ENCODE data around the gene CXCL12. TPM values are rescaled to one million over a fixed set of nuclear protein-coding genes. Genes with fewer than 3 reads are reported as not detected.

The CXCL12 gene
- total RNA-seq, 4 donors from 2014 or later, result 6.8 to 28.4 (median 13.7) TPM

- Histone ChIP-seq H3K9me3 (no peaks in the 10 kb centered on the region), H3K4me3 (no peak overlapping the region), H3K27me3 (peaks cover 0 to 48% (median 0%) of the 10 kb centered on the region in 4 donors), H3K36me3 (no peaks in the 10 kb centered on the region), H3K4me1 (no peaks in the 10 kb centered on the region), H3K27ac (no peak overlapping the region)
- DNase-seq, result no peak
- no peak for TF ChIP-seq POLR2A (IDR thresholded peaks at IDR 0.05)
- no peak for TF ChIP-seq CTCF (IDR thresholded peaks at IDR 0.05)
- intact Hi-C loops (cut with DNase I), result no loop called here
- 75 to 88% methylated on average over 4 to 5 of the region's 5 CpGs for WGBS, 2 donors
Measured at GRCh38 chr10:44393834-44394547, 9.1 kb upstream of the CXCL12 start.

DNA sequence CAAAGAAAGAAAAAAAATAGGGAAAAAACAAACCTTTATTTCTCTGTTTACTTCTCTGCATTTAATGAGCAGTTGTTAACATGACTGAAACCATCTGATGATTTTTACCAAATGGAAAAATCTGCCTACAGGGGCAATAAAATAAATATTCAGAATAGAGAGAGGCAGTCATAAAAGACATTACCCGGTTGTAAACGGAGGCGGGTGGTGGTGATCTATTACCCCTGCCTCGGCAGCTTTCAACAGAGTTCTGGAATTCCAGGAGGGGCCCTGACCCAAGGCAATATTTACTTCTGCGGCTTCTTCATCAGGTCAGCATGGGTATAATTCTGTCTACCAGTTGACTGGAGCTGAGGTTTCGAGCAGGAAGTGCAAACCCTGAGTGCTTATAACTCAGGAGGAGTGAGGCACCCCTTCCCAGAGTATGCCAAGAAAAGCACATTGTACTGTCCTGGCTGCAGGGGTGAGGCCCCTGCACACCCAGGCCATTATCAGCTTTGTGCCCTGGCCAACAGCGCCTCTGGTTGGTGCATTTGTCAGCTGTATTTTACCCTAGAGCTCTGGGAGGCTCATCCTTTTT, 8.2 kb upstream of the CXCL12 start:
- H3K36me3 ChIP-seq, result no peaks in the 10 kb centered on the region
- H3K27me3 ChIP-seq, result peaks cover 0 to 40% (median 0%) of the 10 kb centered on the region in 4 donors
- 48 to 62% methylated on average over 6 to 7 of the region's 7 CpGs for WGBS, 2 donors
- DNase-seq, result no peak
- no peak overlapping the region for H3K27ac ChIP-seq
- intact Hi-C loops (cut with DNase I), result no loop called here
- H3K4me1 ChIP-seq, result no peaks in the 10 kb centered on the region
- TF ChIP-seq POLR2A (IDR thresholded peaks at IDR 0.05) (no peak), CTCF (IDR thresholded peaks at IDR 0.05) (no peak)
- no peaks in the 10 kb centered on the region for H3K9me3 ChIP-seq
- no peak overlapping the region for H3K4me3 ChIP-seq

- Histone ChIP-seq H3K36me3 (no peaks in the 10 kb centered on the region), H3K4me3 (no peak overlapping the region), H3K27ac (no peak overlapping the region), H3K27me3 (peaks cover 0 to 40% (median 0%) of the 10 kb centered on the region in 4 donors), H3K4me1 (no peaks in the 10 kb centered on the region), H3K9me3 (no peaks in the 10 kb centered on the region)
- WGBS, 2 donors, result 82 to 86% methylated on average over 3 of the region's 3 CpGs
- intact Hi-C loops (cut with DNase I), result no loop called here
- no peak for TF ChIP-seq POLR2A (IDR thresholded peaks at IDR 0.05)
- no peak for DNase-seq
Measured at GRCh38 chr10:44392420-44392819, 7.5 kb upstream of the CXCL12 start.

DNA sequence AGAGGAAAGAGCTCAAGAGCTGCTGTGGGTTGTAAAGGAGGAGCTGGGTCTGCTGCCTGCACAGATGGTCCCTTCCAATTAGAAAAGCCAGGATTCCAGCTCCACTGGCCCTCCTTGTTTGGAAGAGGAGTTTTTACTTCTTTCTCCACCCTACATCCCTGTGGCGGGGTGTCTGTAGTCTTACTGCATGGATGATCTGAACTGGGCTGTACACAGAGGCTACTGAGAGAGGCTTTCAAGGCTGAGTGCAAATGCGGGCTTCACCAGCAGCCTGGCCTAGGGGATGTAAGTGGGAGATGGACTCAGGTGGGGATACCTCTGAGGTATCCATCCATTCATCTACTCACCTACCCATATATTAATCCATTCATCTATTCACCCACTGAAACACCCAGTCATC, 7.1 kb upstream of the CXCL12 start:
- no peaks in the 10 kb centered on the region for H3K9me3 ChIP-seq
- H3K36me3 ChIP-seq, result no peaks in the 10 kb centered on the region
- intact Hi-C loops (cut with DNase I), result no loop called here
- WGBS, 2 donors, result 100% methylated on average over 1 of the region's 2 CpGs
- H3K27ac ChIP-seq, result no peak overlapping the region
- no peak for DNase-seq
- no peaks in the 10 kb centered on the region for H3K4me1 ChIP-seq
- H3K27me3 ChIP-seq, result peaks cover 0 to 42% (median 0%) of the 10 kb centered on the region in 4 donors
- H3K4me3 ChIP-seq, result no peak overlapping the region
- no peak for TF ChIP-seq CTCF (IDR thresholded peaks at IDR 0.05)
- no peak for TF ChIP-seq POLR2A (IDR thresholded peaks at IDR 0.05)

DNA sequence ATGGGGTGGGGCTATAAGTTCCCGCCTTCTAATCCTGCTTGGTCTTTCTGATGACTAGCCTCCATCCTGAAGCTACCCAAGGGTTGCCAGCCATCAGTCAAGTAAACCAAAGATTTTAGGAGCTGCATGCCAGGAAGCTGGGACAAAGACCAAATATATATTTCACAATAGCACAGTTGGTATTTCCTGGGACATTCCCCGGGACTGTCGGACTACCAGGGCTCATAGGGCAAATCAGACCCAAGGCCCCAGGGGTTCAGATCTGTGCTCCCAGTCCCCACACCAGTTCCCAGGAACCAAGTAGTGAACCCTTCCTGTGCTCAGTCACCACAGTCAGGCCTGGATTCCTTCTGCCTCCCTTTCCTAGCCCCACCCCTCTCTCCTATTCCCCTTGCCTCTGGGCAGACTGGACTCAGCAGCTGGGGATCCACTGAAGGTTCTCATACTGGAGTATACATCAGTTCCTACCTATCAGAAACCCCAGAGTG, 5.7 kb upstream of the CXCL12 start:
- Histone ChIP-seq H3K27me3 (peaks cover 4 to 46% (median 6%) of the 10 kb centered on the region in 4 donors), H3K27ac (no peak overlapping the region), H3K36me3 (no peaks in the 10 kb centered on the region), H3K4me3 (no peak overlapping the region), H3K9me3 (no peaks in the 10 kb centered on the region), H3K4me1 (peaks cover 0 to 9% (median 1%) of the 10 kb centered on the region in 3 donors)
- DNase-seq, result no peak
- TF ChIP-seq CTCF (IDR thresholded peaks at IDR 0.05), result no peak
- TF ChIP-seq POLR2A (IDR thresholded peaks at IDR 0.05), result no peak
- intact Hi-C loops (cut with DNase I), result no loop called here
- 38 to 75% methylated on average over 3 of the region's 3 CpGs for WGBS, 2 donors

Measured in esophagus squamous epithelium (tissue), 5 donors.